Upper lobe of left lung (tissue), 6 donors: Measurements from ENCODE around the gene C9orf50. TPM values are rescaled to one million over a fixed set of nuclear protein-coding genes. Genes with fewer than 3 reads are reported as not detected.

Experiments used
- ATAC-seq, 2 donors: fragments of 200-7000 bp; cut with Tn5 transposase; one replicate each; pipeline ENCODE4 v1.9.1; 2022; ENCODE audit warnings: mild to moderate bottlenecking in 2 of 2, moderate library complexity in 2 of 2; ENCODE audit not compliant: low FRiP score in 2 of 2
- DNase-seq, 2 donors: peaks; one replicate each; pipeline ENCODE4 v3.0.0-alpha.2; 2019 to 2020
- H3K27ac ChIP-seq, 4 donors: fragments of 200-600 bp; sonication (generic); one replicate each; pipeline ENCODE4 v1.5.1; 2016 to 2019
- H3K27me3 ChIP-seq, 4 donors: fragments of 200-600 bp; sonication (generic); one replicate each; pipeline ENCODE4 v1.5.1; 2017 to 2019
- H3K36me3 ChIP-seq, 4 donors: fragments of 200-600 bp; sonication (generic); one replicate each; pipeline ENCODE4 v1.5.1; 2016 to 2019
- H3K4me1 ChIP-seq, 4 donors: fragments of 200-600 bp; sonication (generic); one replicate each; pipeline ENCODE4 v1.5.1; 2018 to 2019
- H3K4me3 ChIP-seq, 4 donors: fragments of 200-600 bp; sonication (generic); one replicate each; pipeline ENCODE4 v1.5.1; 2017 to 2019; ENCODE audit warnings: mild to moderate bottlenecking in 2 of 4, moderate library complexity in 1 of 4
- H3K9me3 ChIP-seq, 4 donors: fragments of 200-600 bp; sonication (generic); one replicate each; pipeline ENCODE4 v1.5.1; 2018 to 2019
- EP300 ChIP-seq, 4 donors: sonication (generic); formaldehyde crosslinking; IDR thresholded peaks; one replicate each; pipeline ENCODE4 v1.5.1; 2017; ENCODE audit warnings: antibody characterized with exemption in 4 of 4, control low read depth in 2 of 4
- POLR2A ChIP-seq, 4 donors: fragments of 450-650 bp; IDR thresholded peaks; one replicate each; pipeline ENCODE4 v1.5.1; 2016 to 2017; ENCODE audit warnings: antibody characterized with exemption in 4 of 4, mild to moderate bottlenecking in 2 of 4
- POLR2AphosphoS5 ChIP-seq, 2 donors: sonication (generic); formaldehyde crosslinking; IDR thresholded peaks; one replicate each; pipeline ENCODE4 v1.5.1; 2017; ENCODE audit warnings: antibody characterized with exemption in 2 of 2
- WGBS, 2 donors: methylation state at CpG; one replicate each; pipeline ENCODE4 v1.1.5; 2017 to 2018; 5-methylcytosine and 5-hydroxymethylcytosine counted together
- total RNA-seq, 6 donors: library from RNA; depleted of rRNA in 4 of 6; stranded (reverse); fragments of >200 nt in 4 of 6; gene quantifications; one replicate each; pipeline versions ENCODE4 v1.1.0 to v1.2.1, GENCODE V29; 2016 to 2021
- TF ChIP-seq, protein P1 (sequence below), 6 experiments: fragments of 450-650 bp in 4 of 6; fragments of 200-600 bp in 2 of 6; sonication (generic) in 2 of 6; IDR thresholded peaks; one replicate each; pipeline ENCODE4 v1.5.1; 2016 to 2019; ENCODE audit warnings: antibody characterized with exemption in 6 of 6
- donor health status: DM: no; HTN: no; CAD: no; lungs with moderate emphysema.
- donor health status: DM: no; HTN: yes; CAD: no; lungs with severe emphysema.

The C9orf50 gene
- total RNA-seq, 6 donors from 2014 or later: not detected

DNA sequence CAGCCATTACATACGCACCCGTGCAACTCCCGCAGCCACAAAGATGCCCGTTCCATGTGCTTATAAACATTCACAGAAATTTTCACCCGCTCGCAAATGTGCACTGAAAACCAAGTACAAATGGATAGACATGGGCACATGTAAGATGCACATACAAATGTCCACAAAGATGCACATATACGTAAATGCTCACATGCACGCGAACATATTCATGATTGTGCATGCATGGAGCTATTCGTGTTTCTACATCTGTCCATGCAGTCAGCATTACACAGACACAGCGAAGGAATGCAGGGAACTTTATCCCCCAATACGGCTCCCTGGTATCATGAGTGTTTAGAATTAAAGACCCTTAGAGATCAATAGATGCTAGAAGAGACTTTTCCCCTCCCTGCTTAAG, 58.4 kb downstream of the C9orf50 start:
- ATAC-seq (no peak), DNase-seq (no peak)
- no peaks in the 10 kb centered on the region for H3K36me3 ChIP-seq
- H3K9me3 ChIP-seq: no peaks in the 10 kb centered on the region
- H3K4me3 ChIP-seq: no peak overlapping the region
- 80 to 84% methylated on average over 12 of the region's 12 CpGs for WGBS, 2 donors
- H3K27me3 ChIP-seq: no peaks in the 10 kb centered on the region
- TF ChIP-seq POLR2A (IDR thresholded peaks at IDR 0.05): no peak
- no peak for TF ChIP-seq EP300 (IDR thresholded peaks at IDR 0.05)
- TF ChIP-seq, protein P1, sequence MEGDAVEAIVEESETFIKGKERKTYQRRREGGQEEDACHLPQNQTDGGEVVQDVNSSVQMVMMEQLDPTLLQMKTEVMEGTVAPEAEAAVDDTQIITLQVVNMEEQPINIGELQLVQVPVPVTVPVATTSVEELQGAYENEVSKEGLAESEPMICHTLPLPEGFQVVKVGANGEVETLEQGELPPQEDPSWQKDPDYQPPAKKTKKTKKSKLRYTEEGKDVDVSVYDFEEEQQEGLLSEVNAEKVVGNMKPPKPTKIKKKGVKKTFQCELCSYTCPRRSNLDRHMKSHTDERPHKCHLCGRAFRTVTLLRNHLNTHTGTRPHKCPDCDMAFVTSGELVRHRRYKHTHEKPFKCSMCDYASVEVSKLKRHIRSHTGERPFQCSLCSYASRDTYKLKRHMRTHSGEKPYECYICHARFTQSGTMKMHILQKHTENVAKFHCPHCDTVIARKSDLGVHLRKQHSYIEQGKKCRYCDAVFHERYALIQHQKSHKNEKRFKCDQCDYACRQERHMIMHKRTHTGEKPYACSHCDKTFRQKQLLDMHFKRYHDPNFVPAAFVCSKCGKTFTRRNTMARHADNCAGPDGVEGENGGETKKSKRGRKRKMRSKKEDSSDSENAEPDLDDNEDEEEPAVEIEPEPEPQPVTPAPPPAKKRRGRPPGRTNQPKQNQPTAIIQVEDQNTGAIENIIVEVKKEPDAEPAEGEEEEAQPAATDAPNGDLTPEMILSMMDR (IDR thresholded peaks at IDR 0.05): no peak
- no peak for TF ChIP-seq POLR2AphosphoS5 (IDR thresholded peaks at IDR 0.05)
- H3K4me1 ChIP-seq: peaks cover 0 to 15% (median 3%) of the 10 kb centered on the region in 4 donors
- no peak overlapping the region for H3K27ac ChIP-seq

Other genes starting within 250 kb of the C9orf50 start
- gene NTMT1, start 5.1 kb upstream of the C9orf50 start, total RNA-seq: 10 to 100 TPM; 15.0 to 37.7 (median 23.6) TPM
- 10 to 100 TPM; 15.4 to 51.3 (median 21.9) TPM for gene ASB6, start 21.1 kb upstream of the C9orf50 start, total RNA-seq
- 1 to 10 TPM in 2 of 6 donors, under 1 TPM in 1, not detected in 3; 0.61 to 5.8 (median 1.3) TPM for gene PRRX2, start 44.5 kb upstream of the C9orf50 start, total RNA-seq
- 1 to 10 TPM in 5 of 6 donors, under 1 TPM in 1; 0.76 to 4.2 (median 2.5) TPM for gene PTGES, start 131.9 kb upstream of the C9orf50 start, total RNA-seq
- gene TOR1B, start 182.1 kb upstream of the C9orf50 start, total RNA-seq: 10 to 100 TPM; 13.0 to 37.4 (median 25.0) TPM
- 10 to 100 TPM; 15.6 to 56.5 (median 34.7) TPM for gene TOR1A, start 203.0 kb upstream of the C9orf50 start, total RNA-seq
- 10 to 100 TPM; 17.8 to 66.6 (median 36.5) TPM for gene C9orf78, start 214.2 kb upstream of the C9orf50 start, total RNA-seq
- gene USP20, start 214.4 kb upstream of the C9orf50 start, total RNA-seq: 10 to 100 TPM; 17.3 to 75.4 (median 26.2) TPM